Panc1 (cell line): ENCODE results near the gene NEO1. TPM values are rescaled to one million over a fixed set of nuclear protein-coding genes. Genes with fewer than 3 reads are reported as not detected.

Source experiments
- ATAC-seq: fragments of 200-7000 bp; cut with Tn5 transposase; 2 replicates; pipeline ENCODE4 v1.9.1; 2020; ENCODE audit warnings: mild to moderate bottlenecking, moderate library complexity
- BruUV-seq: library from RNA; stranded (reverse); fragments of 400-500 nt; replicated peaks from 2 replicates; lab custom pipeline; 2021; lab: Mats Ljungman, UMichigan
- CTCF ChIA-PET: fragments of 300-600 bp; sonication (Branson Sonifier 250); formaldehyde crosslinking; loops from one replicate; lab custom pipeline; 2022; ENCODE audit warnings: antibody characterized with exemption; lab: Charles Lee
- POLR2A ChIA-PET: fragments of 300-600 bp; sonication (Branson Sonifier 250); formaldehyde crosslinking; loops from one replicate; lab custom pipeline; 2022; ENCODE audit warnings: antibody characterized with exemption; lab: Charles Lee
- DNase-seq: peaks from one replicate; pipeline ENCODE4 v3.0.0-alpha.2; 2010; ENCODE audit warnings: low read depth, low spot score
- H3K27ac ChIP-seq: 2 replicates; pipeline ENCODE4 v1.5.1; 2011; ENCODE audit warnings: mild to moderate bottlenecking, low read length, inconsistent platforms
- H3K27me3 ChIP-seq: fragments of 200-500 bp; sonication (Bioruptor generic); 2 replicates; pipeline ENCODE4 v1.6.0; 2014; ENCODE audit warnings: low read length, inconsistent platforms; ENCODE audit not compliant: control insufficient read depth, insufficient read depth
- H3K36me3 ChIP-seq: fragments of 200-500 bp; sonication (Bioruptor generic); 2 replicates; pipeline ENCODE4 v1.5.1; 2014; ENCODE audit warnings: inconsistent platforms, mild to moderate bottlenecking, low read length, moderate library complexity; ENCODE audit not compliant: control insufficient read depth, insufficient read depth
- H3K4me1 ChIP-seq: 2 replicates; pipeline ENCODE4 v1.5.1; 2011; ENCODE audit warnings: inconsistent platforms, mild to moderate bottlenecking, low read length, moderate library complexity; ENCODE audit not compliant: control insufficient read depth, insufficient read depth
- H3K4me3 ChIP-seq, 2 experiments: 2 replicates each; pipeline ENCODE4 v1.5.1; 2011 to 2012; ENCODE audit warnings: low read depth in 2 of 2, low read length in 2 of 2, mild to moderate bottlenecking in 2 of 2, inconsistent platforms in 1 of 2, moderate library complexity in 1 of 2
- H3K9me3 ChIP-seq: fragments of 200-500 bp; sonication (Bioruptor generic); 2 replicates; pipeline ENCODE4 v1.5.1; 2014; ENCODE audit warnings: low read depth, mild to moderate bottlenecking, inconsistent platforms, low read length, moderate library complexity; ENCODE audit not compliant: control insufficient read depth, insufficient read depth
- POLR2AphosphoS5 ChIP-seq: IDR thresholded peaks from 2 replicates; pipeline ENCODE4 v1.6.1; 2012; ENCODE audit warnings: mild to moderate bottlenecking, low read depth, low read length, moderate library complexity
- SIN3A ChIP-seq: IDR thresholded peaks from 2 replicates; pipeline ENCODE4 v1.6.1; 2012; ENCODE audit warnings: low read depth, mild to moderate bottlenecking, low read length, moderate library complexity, borderline replicate concordance; ENCODE audit not compliant: insufficient read depth
- TCF7L2 ChIP-seq: IDR thresholded peaks from 2 replicates; pipeline ENCODE4 v1.6.1; 2011; ENCODE audit warnings: mild to moderate bottlenecking, low read depth, low read length, inconsistent platforms
- in situ Hi-C: cut with HindIII; loops from 2 replicates; pipeline ENCODE4 v1.10.0; 2016; ENCODE audit warnings: low sequenced_read_pairs, low pct_unique_long_range_greater_than_20kb
- intact Hi-C: fragments of 100-400 bp; cut with micrococcal nuclease; formaldehyde crosslinking; loops from one replicate; pipeline ENCODE4 v1.10.0; 2022; ENCODE audit not compliant: unreplicated experiment
- total RNA-seq: library from RNA; stranded (reverse); gene quantifications from one replicate; pipeline ENCODE4 v1.2.1, GENCODE V29; 2021; ENCODE audit not compliant: unreplicated experiment
- TF ChIP-seq, protein P1 (sequence below), 2 experiments: IDR thresholded peaks; 2 replicates each; pipeline ENCODE4 v1.6.1; 2011 to 2012; ENCODE audit warnings: low read depth in 2 of 2, control low read depth in 1 of 2, low read length in 1 of 2, mild to moderate bottlenecking in 1 of 2, moderate library complexity in 1 of 2; ENCODE audit not compliant: insufficient read depth in 1 of 2
- TF ChIP-seq, protein P2 (sequence below): fragments of 450-650 bp; IDR thresholded peaks from 2 replicates; pipeline ENCODE4 v1.5.1; 2017; ENCODE audit warnings: mild to moderate bottlenecking

Gene NEO1
- total RNA-seq, 1 experiment from 2014 or later, result 7.5 TPM

DNA sequence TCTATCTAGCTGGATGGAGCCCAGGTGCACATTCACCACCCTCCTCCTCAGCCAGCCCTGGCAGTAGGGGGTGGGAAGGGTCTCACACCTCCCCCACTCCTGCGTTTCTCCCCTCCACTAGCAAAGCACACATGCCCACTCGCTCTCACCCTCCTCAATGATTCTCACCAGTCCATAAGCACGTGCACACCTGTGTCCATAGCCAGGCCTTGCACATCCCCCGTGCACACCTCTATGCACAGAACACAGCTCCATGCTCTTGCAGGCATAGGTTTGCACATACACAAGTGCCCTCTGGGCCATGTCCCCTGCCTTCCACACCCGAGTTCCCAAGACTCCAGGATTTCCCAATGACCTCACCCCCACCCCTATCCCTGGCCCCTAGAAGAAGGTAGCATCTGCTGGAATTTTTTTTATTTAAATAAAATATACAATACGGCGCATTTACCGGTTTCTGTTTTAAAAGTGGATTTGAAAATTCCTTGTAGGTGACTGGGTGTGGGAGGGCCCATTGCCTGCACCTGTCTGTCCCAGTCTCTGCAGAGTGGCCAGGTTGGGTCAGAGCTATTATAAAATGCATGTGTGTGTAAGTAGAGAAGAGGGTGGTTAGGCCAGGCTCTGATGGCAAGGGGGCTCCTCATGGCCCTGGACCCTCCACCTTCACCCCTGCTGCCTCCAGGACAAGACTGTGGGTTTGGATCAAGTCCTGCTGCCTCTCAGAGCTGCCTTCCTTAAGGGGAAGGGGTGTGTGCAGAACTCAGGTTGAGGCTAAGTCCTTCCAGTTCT lies 267.4 kb downstream of the NEO1 start:
- BruUV-seq, result no TSS peak
- in situ Hi-C loops, result no loop called here
- CTCF ChIA-PET, result no interaction called here

DNA sequence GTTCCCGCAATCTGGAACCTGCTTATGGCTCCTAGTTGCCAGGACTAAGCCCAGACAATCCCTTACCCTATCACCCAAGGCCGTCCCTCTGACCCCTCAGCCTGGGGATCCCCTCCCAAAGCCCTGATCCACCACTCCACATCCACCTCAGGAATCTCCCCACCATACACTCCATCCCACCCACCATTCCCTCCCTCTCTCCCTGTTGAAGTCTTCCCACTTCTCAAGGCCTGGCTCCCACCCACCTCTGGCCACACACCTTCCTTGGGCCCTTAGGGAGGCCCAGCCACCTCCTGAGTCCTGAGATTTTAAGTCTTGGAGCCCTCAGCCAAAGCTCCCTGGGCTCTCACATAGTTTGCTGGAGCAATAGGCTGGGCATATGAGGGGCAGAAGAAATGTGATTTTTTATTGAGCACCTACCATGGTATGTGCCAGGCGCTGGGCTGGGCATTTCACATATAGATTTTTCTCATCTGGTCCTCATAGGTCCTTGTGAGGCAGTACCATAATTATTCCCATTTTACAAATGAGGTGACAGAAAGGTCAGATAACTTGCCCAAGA lies 268.4 kb downstream of the NEO1 start:
- CTCF ChIA-PET, result no interaction called here
- TF ChIP-seq, protein P1, sequence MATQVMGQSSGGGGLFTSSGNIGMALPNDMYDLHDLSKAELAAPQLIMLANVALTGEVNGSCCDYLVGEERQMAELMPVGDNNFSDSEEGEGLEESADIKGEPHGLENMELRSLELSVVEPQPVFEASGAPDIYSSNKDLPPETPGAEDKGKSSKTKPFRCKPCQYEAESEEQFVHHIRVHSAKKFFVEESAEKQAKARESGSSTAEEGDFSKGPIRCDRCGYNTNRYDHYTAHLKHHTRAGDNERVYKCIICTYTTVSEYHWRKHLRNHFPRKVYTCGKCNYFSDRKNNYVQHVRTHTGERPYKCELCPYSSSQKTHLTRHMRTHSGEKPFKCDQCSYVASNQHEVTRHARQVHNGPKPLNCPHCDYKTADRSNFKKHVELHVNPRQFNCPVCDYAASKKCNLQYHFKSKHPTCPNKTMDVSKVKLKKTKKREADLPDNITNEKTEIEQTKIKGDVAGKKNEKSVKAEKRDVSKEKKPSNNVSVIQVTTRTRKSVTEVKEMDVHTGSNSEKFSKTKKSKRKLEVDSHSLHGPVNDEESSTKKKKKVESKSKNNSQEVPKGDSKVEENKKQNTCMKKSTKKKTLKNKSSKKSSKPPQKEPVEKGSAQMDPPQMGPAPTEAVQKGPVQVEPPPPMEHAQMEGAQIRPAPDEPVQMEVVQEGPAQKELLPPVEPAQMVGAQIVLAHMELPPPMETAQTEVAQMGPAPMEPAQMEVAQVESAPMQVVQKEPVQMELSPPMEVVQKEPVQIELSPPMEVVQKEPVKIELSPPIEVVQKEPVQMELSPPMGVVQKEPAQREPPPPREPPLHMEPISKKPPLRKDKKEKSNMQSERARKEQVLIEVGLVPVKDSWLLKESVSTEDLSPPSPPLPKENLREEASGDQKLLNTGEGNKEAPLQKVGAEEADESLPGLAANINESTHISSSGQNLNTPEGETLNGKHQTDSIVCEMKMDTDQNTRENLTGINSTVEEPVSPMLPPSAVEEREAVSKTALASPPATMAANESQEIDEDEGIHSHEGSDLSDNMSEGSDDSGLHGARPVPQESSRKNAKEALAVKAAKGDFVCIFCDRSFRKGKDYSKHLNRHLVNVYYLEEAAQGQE (IDR thresholded peaks at IDR 0.05; ENCODE audit: insufficient read depth in 1 of 2, low read depth in 2 of 2, low read length in 1 of 2), result no peak
- TF ChIP-seq, protein P2, sequence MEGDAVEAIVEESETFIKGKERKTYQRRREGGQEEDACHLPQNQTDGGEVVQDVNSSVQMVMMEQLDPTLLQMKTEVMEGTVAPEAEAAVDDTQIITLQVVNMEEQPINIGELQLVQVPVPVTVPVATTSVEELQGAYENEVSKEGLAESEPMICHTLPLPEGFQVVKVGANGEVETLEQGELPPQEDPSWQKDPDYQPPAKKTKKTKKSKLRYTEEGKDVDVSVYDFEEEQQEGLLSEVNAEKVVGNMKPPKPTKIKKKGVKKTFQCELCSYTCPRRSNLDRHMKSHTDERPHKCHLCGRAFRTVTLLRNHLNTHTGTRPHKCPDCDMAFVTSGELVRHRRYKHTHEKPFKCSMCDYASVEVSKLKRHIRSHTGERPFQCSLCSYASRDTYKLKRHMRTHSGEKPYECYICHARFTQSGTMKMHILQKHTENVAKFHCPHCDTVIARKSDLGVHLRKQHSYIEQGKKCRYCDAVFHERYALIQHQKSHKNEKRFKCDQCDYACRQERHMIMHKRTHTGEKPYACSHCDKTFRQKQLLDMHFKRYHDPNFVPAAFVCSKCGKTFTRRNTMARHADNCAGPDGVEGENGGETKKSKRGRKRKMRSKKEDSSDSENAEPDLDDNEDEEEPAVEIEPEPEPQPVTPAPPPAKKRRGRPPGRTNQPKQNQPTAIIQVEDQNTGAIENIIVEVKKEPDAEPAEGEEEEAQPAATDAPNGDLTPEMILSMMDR, result no peak
- TF ChIP-seq TCF7L2, result no peak
- TF ChIP-seq SIN3A, result no peak
- no peak for TF ChIP-seq POLR2AphosphoS5
- no TSS peak for BruUV-seq
- H3K4me3 ChIP-seq, result no peak overlapping the region
- H3K27ac ChIP-seq, result no peak overlapping the region
- H3K36me3 ChIP-seq, result no peaks in the 10 kb centered on the region
- no peaks in the 10 kb centered on the region for H3K4me1 ChIP-seq
- intact Hi-C loops (no loop called here), in situ Hi-C loops (no loop called here)
- POLR2A ChIA-PET, result no interaction called here
- no peaks in the 10 kb centered on the region for H3K27me3 ChIP-seq
- DNase-seq, result no peak
- ATAC-seq, result no peak
- no peaks in the 10 kb centered on the region for H3K9me3 ChIP-seq

More for the DNA sequence above, 267.4 kb downstream of the NEO1 start:
- Histone ChIP-seq H3K27me3 (no peaks in the 10 kb centered on the region), H3K4me1 (no peaks in the 10 kb centered on the region), H3K36me3 (no peaks in the 10 kb centered on the region), H3K4me3 (no peak overlapping the region), H3K9me3 (no peaks in the 10 kb centered on the region), H3K27ac (no peak overlapping the region)
- POLR2A ChIA-PET, result no interaction called here
- intact Hi-C loops, result no loop called here
- DNase-seq (no peak), ATAC-seq (no peak)
- TF ChIP-seq SIN3A (no peak), TCF7L2 (no peak), POLR2AphosphoS5 (no peak)
- TF ChIP-seq, protein P2, result no peak
- TF ChIP-seq, protein P1 (IDR thresholded peaks at IDR 0.05; ENCODE audit: insufficient read depth in 1 of 2, low read depth in 2 of 2, low read length in 1 of 2), result no peak
